MM.1S (cell line): ENCODE measurements around the gene HCFC2.

Source experiments
- DNase-seq: peaks from one replicate; pipeline ENCODE4 v3.0.0-alpha.2; 2015
- H2AFZ ChIP-seq: fragments of 300-600 bp; sonication (generic); 2 replicates; pipeline ENCODE4 v1.6.0; 2016; ENCODE audit warnings: antibody characterized with exemption, low read length
- H3F3A ChIP-seq: fragments of 300-600 bp; sonication (generic); 2 replicates; pipeline ENCODE4 v1.6.1; 2016; ENCODE audit warnings: mild to moderate bottlenecking, antibody characterized with exemption, low read length, moderate library complexity, mixed read lengths; ENCODE audit not compliant: insufficient read depth
- H3K27ac ChIP-seq: fragments of 300-600 bp; sonication (generic); 2 replicates; pipeline ENCODE4 v1.5.1; 2016; ENCODE audit warnings: mild to moderate bottlenecking, low read length
- H3K27me3 ChIP-seq: fragments of 300-600 bp; sonication (generic); replicated peaks from 2 replicates; pipeline ENCODE4 v1.6.0; 2016; ENCODE audit warnings: low read length; ENCODE audit not compliant: insufficient read depth
- H3K36me3 ChIP-seq: fragments of 300-600 bp; sonication (generic); replicated peaks from 2 replicates; pipeline ENCODE4 v1.6.1; 2016; ENCODE audit warnings: mild to moderate bottlenecking, low read length, mixed read lengths; ENCODE audit not compliant: insufficient read depth
- H3K4me1 ChIP-seq: fragments of 300-600 bp; sonication (generic); 2 replicates; pipeline ENCODE4 v1.6.1; 2016; ENCODE audit warnings: low read length, mixed read lengths
- H3K4me2 ChIP-seq: fragments of 300-600 bp; sonication (generic); 2 replicates; pipeline ENCODE4 v1.6.0; 2016; ENCODE audit warnings: low read depth, low read length
- H3K4me3 ChIP-seq: fragments of 300-600 bp; sonication (generic); 2 replicates; pipeline ENCODE4 v1.5.1; 2016; ENCODE audit warnings: low read length, mixed read lengths
- H3K79me2 ChIP-seq: fragments of 300-600 bp; sonication (generic); 2 replicates; pipeline ENCODE4 v1.6.1; 2016; ENCODE audit warnings: mixed run types, low read length, mixed read lengths
- H3K9ac ChIP-seq: fragments of 300-600 bp; sonication (generic); 2 replicates; pipeline ENCODE4 v1.6.1; 2016; ENCODE audit warnings: low read length, mixed read lengths
- H3K9me2 ChIP-seq: fragments of 300-600 bp; sonication (generic); replicated peaks from 2 replicates; pipeline ENCODE4 v1.6.1; 2016; ENCODE audit warnings: mild to moderate bottlenecking, low read length, mixed read lengths; ENCODE audit not compliant: insufficient read depth
- H3K9me3 ChIP-seq: fragments of 300-600 bp; sonication (generic); replicated peaks from 2 replicates; pipeline ENCODE4 v1.6.1; 2016; ENCODE audit warnings: mild to moderate bottlenecking, low read length, mixed read lengths; ENCODE audit not compliant: insufficient read depth
- H4K20me1 ChIP-seq: fragments of 300-600 bp; sonication (generic); 2 replicates; pipeline ENCODE4 v1.6.1; 2016; ENCODE audit warnings: mild to moderate bottlenecking, low read length, moderate library complexity, mixed read lengths; ENCODE audit not compliant: insufficient read depth
- CTCF ChIP-seq: fragments of 300-600 bp; sonication (generic); IDR thresholded peaks from 2 replicates; pipeline ENCODE4 v1.5.1; 2016; ENCODE audit warnings: antibody characterized with exemption, low read length, mixed read lengths
- EZH2 ChIP-seq: fragments of 300-600 bp; sonication (generic); optimal IDR thresholded peaks from 2 replicates; pipeline ENCODE3; 2017; ENCODE audit warnings: low read depth, mild to moderate bottlenecking, antibody characterized with exemption, low read length, mixed read lengths
- EZH2phosphoT487 ChIP-seq: fragments of 300-600 bp; sonication (generic); IDR thresholded peaks from 2 replicates; pipeline ENCODE4 v1.6.1; 2018; ENCODE audit warnings: antibody characterized with exemption, low read length

The HCFC2 gene

GRCh38 chr12:104115587-104115975 is 51.2 kb downstream of the HCFC2 start:
- Histone ChIP-seq H3K9me3 (no peaks in the 10 kb centered on the region), H3K4me3 (no peak overlapping the region), H3K79me2 (no peaks in the 10 kb centered on the region), H2AFZ (no peak overlapping the region), H3K27me3 (no peaks in the 10 kb centered on the region), H3K9ac (no peak overlapping the region), H3K4me2 (no peak overlapping the region), H3K4me1 (no peaks in the 10 kb centered on the region), H4K20me1 (no peaks in the 10 kb centered on the region), H3F3A (no peaks in the 10 kb centered on the region), H3K36me3 (no peaks in the 10 kb centered on the region), H3K27ac (no peak overlapping the region), H3K9me2 (no peaks in the 10 kb centered on the region)
- no peak for TF ChIP-seq EZH2phosphoT487
- no peak for TF ChIP-seq CTCF
- no peak for TF ChIP-seq EZH2
- DNase-seq: no peak

GRCh38 chr12:104121001-104121400 is 56.7 kb downstream of the HCFC2 start:
- Histone ChIP-seq H3K4me1 (no peaks in the 10 kb centered on the region), H3K36me3 (no peaks in the 10 kb centered on the region; the same call in 1 of the 2 replicates), H3K27ac (no peak overlapping the region)

GRCh38 chr12:104122298-104122697 is 58.0 kb downstream of the HCFC2 start:
- no peaks in the 10 kb centered on the region for H3K9me2 ChIP-seq
- no peak for TF ChIP-seq EZH2phosphoT487
- TF ChIP-seq CTCF: no peak
- no peak for TF ChIP-seq EZH2
- H3K4me1 ChIP-seq: no peaks in the 10 kb centered on the region
- H3K4me2 ChIP-seq: no peak overlapping the region
- no peak for DNase-seq
- H3K9ac ChIP-seq: no peak overlapping the region
- H3F3A ChIP-seq: no peaks in the 10 kb centered on the region
- no peaks in the 10 kb centered on the region for H3K27me3 ChIP-seq
- no peaks in the 10 kb centered on the region for H4K20me1 ChIP-seq
- no peak overlapping the region for H3K4me3 ChIP-seq
- no peaks in the 10 kb centered on the region for H3K79me2 ChIP-seq
- no peaks in the 10 kb centered on the region; the same call in 1 of the 2 replicates for H3K36me3 ChIP-seq
- H2AFZ ChIP-seq: no peak overlapping the region
- no peak overlapping the region for H3K27ac ChIP-seq
- H3K9me3 ChIP-seq: no peaks in the 10 kb centered on the region

More at GRCh38 chr12:104121001-104121400, 56.7 kb downstream of the HCFC2 start:
- H3K9me2 ChIP-seq: no peaks in the 10 kb centered on the region
- H2AFZ ChIP-seq: no peak overlapping the region
- H3K9ac ChIP-seq: no peak overlapping the region
- H3K9me3 ChIP-seq: no peaks in the 10 kb centered on the region
- DNase-seq: no peak
- H3K4me2 ChIP-seq: no peak overlapping the region
- H3K27me3 ChIP-seq: no peaks in the 10 kb centered on the region
- H3K4me3 ChIP-seq: no peak overlapping the region
- no peaks in the 10 kb centered on the region for H4K20me1 ChIP-seq
- no peaks in the 10 kb centered on the region for H3F3A ChIP-seq
- H3K79me2 ChIP-seq: no peaks in the 10 kb centered on the region
- TF ChIP-seq CTCF (no peak), EZH2phosphoT487 (no peak), EZH2 (no peak)

GRCh38 chr12:104126548-104126947 is 62.2 kb downstream of the HCFC2 start:
- H3K9me2 ChIP-seq: no peaks in the 10 kb centered on the region
- no peak for TF ChIP-seq CTCF
- no peak for TF ChIP-seq EZH2phosphoT487
- no peak overlapping the region for H3K27ac ChIP-seq
- no peaks in the 10 kb centered on the region; the same call in 1 of the 2 replicates for H3K36me3 ChIP-seq
- H2AFZ ChIP-seq: no peak overlapping the region
- no peak for DNase-seq
- H3K4me2 ChIP-seq: no peak overlapping the region
- no peaks in the 10 kb centered on the region for H3K27me3 ChIP-seq
- H3K79me2 ChIP-seq: peaks cover 21% of the 10 kb centered on the region
- H3K9me3 ChIP-seq: no peaks in the 10 kb centered on the region
- no peaks in the 10 kb centered on the region for H3F3A ChIP-seq
- H3K4me1 ChIP-seq: no peaks in the 10 kb centered on the region
- H3K4me3 ChIP-seq: no peak overlapping the region
- no peaks in the 10 kb centered on the region for H4K20me1 ChIP-seq
- no peak overlapping the region for H3K9ac ChIP-seq
